K562 (cell line): ENCODE measurements around the gene NOXRED1. TPM values are rescaled to one million over a fixed set of nuclear protein-coding genes. Genes with fewer than 3 reads are reported as not detected.

ENCODE experiments used
- ARID2 ChIP-seq: fragments of 450-650 bp; IDR thresholded peaks from 2 replicates; pipeline ENCODE4 v1.6.1; 2017; ENCODE audit warnings: antibody characterized with exemption, mild to moderate bottlenecking
- BHLHE40 ChIP-seq: IDR thresholded peaks from 2 replicates; pipeline ENCODE4 v1.6.1; 2011; ENCODE audit warnings: low read length, improper control_type of control experiment
- DEAF1 ChIP-seq: fragments of 450-650 bp; formaldehyde crosslinking; IDR thresholded peaks from 2 replicates; pipeline ENCODE4 v1.4.0; 2020; ENCODE audit warnings: mild to moderate bottlenecking, moderate library complexity
- FOXJ3 ChIP-seq: sonication (generic); formaldehyde crosslinking; IDR thresholded peaks from 2 replicates; pipeline ENCODE4 v1.4.0; 2020; ENCODE audit warnings: mild to moderate bottlenecking, missing genetic modification reagents
- FOXK1 ChIP-seq: sonication (generic); formaldehyde crosslinking; IDR thresholded peaks from 2 replicates; pipeline ENCODE4 v1.8.0; 2022; ENCODE audit warnings: missing genetic modification reagents, mild to moderate bottlenecking, borderline replicate concordance
- HNRNPL ChIP-seq: fragments of 200-400 bp; formaldehyde crosslinking; IDR thresholded peaks from 2 replicates; pipeline ENCODE4 v1.6.1; 2017; ENCODE audit warnings: low read depth, mild to moderate bottlenecking, low read length
- MBD1 ChIP-seq: fragments of 250-450 bp; sonication (Bioruptor Pico); IDR thresholded peaks from 2 replicates; pipeline ENCODE4 v1.8.0; 2022; ENCODE audit warnings: inconsistent platforms
- MBD2 ChIP-seq: sonication (generic); IDR thresholded peaks from 2 replicates; pipeline ENCODE4 v1.6.1; 2016; ENCODE audit warnings: low read depth, borderline replicate concordance
- NFIC ChIP-seq: fragments of 450-650 bp; IDR thresholded peaks from 2 replicates; pipeline ENCODE4 v1.6.1; 2017; ENCODE audit warnings: mild to moderate bottlenecking, inconsistent platforms
- PRDM10 ChIP-seq: fragments of 450-650 bp; IDR thresholded peaks from 2 replicates; pipeline ENCODE4 v1.6.1; 2018; ENCODE audit not compliant: partially characterized antibody
- SMARCC2 ChIP-seq: fragments of 450-650 bp; IDR thresholded peaks from 2 replicates; pipeline ENCODE4 v1.6.1; 2017; ENCODE audit warnings: antibody characterized with exemption, moderate library complexity, mild to moderate bottlenecking, low read depth
- SMARCE1 ChIP-seq: fragments of 450-650 bp; IDR thresholded peaks from 2 replicates; pipeline ENCODE4 v1.7.1; 2016; ENCODE audit warnings: mild to moderate bottlenecking
- TEAD4 ChIP-seq, 2 experiments: sonication (generic) in 1 of 2; formaldehyde crosslinking in 1 of 2; IDR thresholded peaks; 2 replicates each; pipeline versions ENCODE4 v1.6.1 to v1.8.0; 2012 to 2022; ENCODE audit warnings: borderline replicate concordance in 1 of 2, inconsistent platforms in 1 of 2, low read length in 1 of 2, mild to moderate bottlenecking in 1 of 2, missing genetic modification reagents in 1 of 2
- ZBTB49 ChIP-seq: sonication (generic); formaldehyde crosslinking; IDR thresholded peaks from 2 replicates; pipeline ENCODE4 v1.8.0; 2022; ENCODE audit warnings: missing genetic modification reagents, mild to moderate bottlenecking, borderline replicate concordance
- polyA plus RNA-seq, 8 experiments: library from polyadenylated mRNA; depleted of rRNA in 4 of 8; stranded (reverse) in 5 of 8; unstranded in 3 of 8; fragments of >200 nt; fragmentation: Nextera tagmentation in 2 of 8; fragmentation: Illumina TruSeq in 1 of 8; extraction: Ambion mirVana in 2 of 8; extraction: Trizol in 1 of 8; gene quantifications; 2 replicates each; pipeline versions ENCODE4 v1.2.1 to v1.2.3, GENCODE V29; 2011 to 2014; ENCODE audit warnings: inconsistent platforms in 1 of 8, missing spikeins in 1 of 8
- total RNA-seq, 7 experiments: library from RNA; depleted of rRNA in 6 of 7; stranded (reverse); fragments of >200 nt in 6 of 7; fragmentation: Illumina TruSeq in 2 of 7; extraction: Trizol in 2 of 7; gene quantifications; 2 replicates each; pipeline versions ENCODE4 v1.2.1 to v1.2.3, GENCODE V29; 2011 to 2021; ENCODE audit warnings: low replicate concordance in 1 of 7
- TF ChIP-seq, protein P1 (sequence below): sonication (generic); IDR thresholded peaks from 2 replicates; pipeline ENCODE4 v1.6.1; 2016
- TF ChIP-seq, protein P2 (sequence below): fragments of 450-650 bp; formaldehyde crosslinking; conservative IDR thresholded peaks from 2 replicates; pipeline ENCODE4 v1.4.0; 2022; ENCODE audit warnings: mild to moderate bottlenecking, missing genetic modification characterization

The NOXRED1 gene
- total and polyA plus RNA-seq, 9 of the 15 experiments (the other 6 are each of a cell fraction or from before 2014, with no cell fraction given): 0.15 to 0.85 (median 0.30) TPM

DNA sequence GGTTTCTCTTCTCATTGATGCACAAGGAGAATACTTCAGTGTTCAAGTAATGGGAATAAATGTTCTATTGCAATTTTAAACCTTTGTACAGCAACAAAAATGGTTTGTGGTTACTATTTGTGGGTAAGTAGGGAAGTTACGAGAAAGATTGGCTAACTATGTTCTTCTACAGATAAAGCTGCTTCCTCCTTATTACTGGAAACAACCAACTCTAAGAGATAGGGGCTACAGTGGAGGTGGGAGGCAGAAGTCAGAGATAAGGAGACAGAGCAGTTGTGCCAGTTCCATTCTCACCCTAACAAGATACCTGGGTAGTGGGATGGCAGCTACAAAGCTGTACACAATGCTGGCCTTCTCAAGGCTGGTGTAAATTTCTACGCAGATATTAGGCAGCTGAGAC, 16.2 kb downstream of the NOXRED1 start (continued):
- TF ChIP-seq BHLHE40 (no peak; the same call in 1 of the 2 replicates), MBD2 (no peak), TEAD4 (IDR thresholded peaks at IDR 0.05; ENCODE audit: low read length) (peak; percentile 83), TEAD4 (CRISPR knock-in tag; IDR thresholded peaks at IDR 0.05; ENCODE audit: borderline replicate concordance) (no peak), DEAF1 (CRISPR knock-in tag) (no peak), FOXK1 (CRISPR knock-in tag) (no peak), NFIC (0 out of 2 replicates have a peak, but pooled peaks have one; percentile 23), PRDM10 (peak; percentile 70), ARID2 (no peak), SMARCC2 (0 out of 2 replicates have a peak, but pooled peaks have one; percentile 25), MBD1 (no peak), SMARCE1 (peak; percentile 47; the same call in 1 of the 2 replicates), FOXJ3 (no peak), ZBTB49 (CRISPR knock-in tag) (no peak), HNRNPL (no peak)
- TF ChIP-seq, protein P1, sequence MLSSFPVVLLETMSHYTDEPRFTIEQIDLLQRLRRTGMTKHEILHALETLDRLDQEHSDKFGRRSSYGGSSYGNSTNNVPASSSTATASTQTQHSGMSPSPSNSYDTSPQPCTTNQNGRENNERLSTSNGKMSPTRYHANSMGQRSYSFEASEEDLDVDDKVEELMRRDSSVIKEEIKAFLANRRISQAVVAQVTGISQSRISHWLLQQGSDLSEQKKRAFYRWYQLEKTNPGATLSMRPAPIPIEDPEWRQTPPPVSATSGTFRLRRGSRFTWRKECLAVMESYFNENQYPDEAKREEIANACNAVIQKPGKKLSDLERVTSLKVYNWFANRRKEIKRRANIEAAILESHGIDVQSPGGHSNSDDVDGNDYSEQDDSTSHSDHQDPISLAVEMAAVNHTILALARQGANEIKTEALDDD: peak; percentile 93
- TF ChIP-seq, protein P2, sequence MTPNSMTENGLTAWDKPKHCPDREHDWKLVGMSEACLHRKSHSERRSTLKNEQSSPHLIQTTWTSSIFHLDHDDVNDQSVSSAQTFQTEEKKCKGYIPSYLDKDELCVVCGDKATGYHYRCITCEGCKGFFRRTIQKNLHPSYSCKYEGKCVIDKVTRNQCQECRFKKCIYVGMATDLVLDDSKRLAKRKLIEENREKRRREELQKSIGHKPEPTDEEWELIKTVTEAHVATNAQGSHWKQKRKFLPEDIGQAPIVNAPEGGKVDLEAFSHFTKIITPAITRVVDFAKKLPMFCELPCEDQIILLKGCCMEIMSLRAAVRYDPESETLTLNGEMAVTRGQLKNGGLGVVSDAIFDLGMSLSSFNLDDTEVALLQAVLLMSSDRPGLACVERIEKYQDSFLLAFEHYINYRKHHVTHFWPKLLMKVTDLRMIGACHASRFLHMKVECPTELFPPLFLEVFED: no peak
